CD4-positive, alpha-beta T cell treated with Interleukin-6 for 4 hours (primary cell): ENCODE measurements around the gene CABP7.
"Not testable (repeated sequence)": the region's sequence is repeated elsewhere in the genome, so short reads cannot be mapped to it uniquely, and the experiment has no call there.

ENCODE experiments used
- DNase-seq: peaks from one replicate; pipeline ENCODE4 v3.0.0-alpha.2; 2020; ENCODE audit warnings: mixed read lengths

The CABP7 gene

DNA sequence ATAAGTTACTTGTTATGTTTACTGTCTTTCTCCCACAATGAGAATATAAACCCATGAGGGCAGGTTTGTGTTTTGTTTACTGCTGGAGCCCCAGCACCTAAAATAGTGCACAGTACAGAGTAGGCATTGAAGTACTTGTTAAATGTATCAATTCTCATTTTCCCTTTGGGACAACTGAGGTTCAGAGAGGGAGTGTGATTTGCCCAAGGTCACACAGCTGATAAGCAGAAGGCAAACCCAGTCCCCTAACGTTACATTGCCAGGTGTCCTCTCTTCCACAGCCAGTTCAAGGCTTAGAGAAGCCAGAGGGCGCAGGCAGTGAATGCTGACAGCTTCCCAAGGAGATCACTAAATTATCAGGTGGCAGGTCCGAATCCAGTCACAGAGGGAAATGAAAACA, 30.2 kb downstream of the CABP7 start:
- DNase-seq = no peak

DNA sequence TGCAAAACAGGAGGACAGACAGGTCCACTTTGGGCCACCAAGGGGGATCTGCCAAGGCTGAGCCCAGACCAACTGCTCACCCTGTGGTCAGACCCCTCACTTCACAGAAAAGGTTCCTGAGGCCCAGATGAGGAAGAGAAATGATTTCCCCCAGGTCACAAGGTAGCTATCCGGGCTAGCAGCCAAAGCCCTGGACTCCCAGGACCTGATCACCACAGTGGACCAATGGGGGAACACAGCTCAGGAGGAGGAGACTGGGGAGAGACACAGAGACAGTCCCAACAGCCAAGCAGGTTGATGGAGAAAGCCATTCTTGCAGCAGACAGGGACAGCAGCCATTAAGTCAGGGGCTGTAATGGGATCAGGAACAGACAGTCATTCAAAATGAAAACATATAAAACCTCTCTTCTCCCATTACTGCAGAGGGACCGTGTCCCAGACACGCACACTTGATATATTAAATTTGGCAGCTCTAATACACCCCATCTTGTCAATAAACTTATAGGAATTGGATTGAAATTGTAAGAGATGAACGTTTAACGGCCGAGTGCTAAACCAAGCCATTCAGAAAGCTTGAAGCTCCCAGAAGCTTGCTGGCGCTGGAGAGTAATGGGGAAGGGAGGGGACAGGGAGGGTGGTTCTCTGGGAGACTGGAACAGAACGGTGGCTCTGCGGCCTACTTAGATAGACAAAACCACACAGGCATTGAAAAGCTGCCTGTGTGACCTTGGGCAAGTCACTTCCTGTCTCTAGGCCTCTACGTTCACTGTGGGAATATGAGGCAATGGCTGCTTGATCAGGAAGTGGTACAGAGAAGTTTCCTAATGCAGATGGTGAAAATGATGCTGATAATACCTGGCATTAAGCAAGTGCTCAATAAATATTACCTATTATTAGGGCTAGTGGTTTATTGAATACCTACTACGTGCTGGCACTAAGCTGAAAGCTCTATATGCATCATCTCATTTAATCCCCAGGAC, 31.0 kb downstream of the CABP7 start:
- peak; percentile 28 for DNase-seq

GRCh38 chr22:29751669-29752068, 31.9 kb downstream of the CABP7 start:
- DNase-seq = no peak

GRCh38 chr22:29753808-29754657, 34.2 kb downstream of the CABP7 start:
- no peak for DNase-seq

DNA sequence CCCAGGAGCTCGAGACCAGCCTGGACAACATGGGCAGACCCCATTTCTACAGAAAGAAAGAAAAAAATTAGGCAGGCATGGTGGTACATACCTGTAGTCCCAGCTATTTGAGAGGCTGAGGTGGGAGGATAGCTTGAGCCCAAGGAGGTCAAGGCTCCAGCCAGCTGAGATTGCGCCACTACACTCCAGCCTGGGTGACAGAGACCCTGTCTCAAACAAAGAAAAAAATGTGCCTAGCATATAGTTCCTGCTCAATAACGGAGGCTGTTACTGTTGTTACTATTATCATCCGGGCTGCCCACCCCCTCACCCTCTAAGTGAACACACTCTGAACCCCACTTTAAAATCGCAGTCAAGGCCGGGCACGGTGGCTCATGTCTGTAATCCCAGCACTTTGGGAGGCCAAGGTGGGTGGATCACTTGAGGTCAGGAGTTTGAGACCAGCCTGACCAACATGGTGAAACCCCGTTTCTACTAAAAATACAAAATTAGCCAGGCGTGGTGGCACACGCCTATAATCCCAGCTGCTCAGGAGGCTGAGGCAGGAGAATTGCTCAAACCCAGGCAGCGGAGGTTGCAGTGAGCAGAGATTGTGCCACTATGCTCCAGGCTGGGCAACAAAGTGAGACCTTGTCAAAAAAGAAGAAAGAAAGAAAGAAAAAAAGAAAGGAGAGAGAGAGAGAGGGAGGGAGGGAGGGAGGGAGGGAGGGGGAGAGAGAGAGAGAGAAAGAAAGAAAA, 35.0 kb downstream of the CABP7 start:
- DNase-seq = not testable (repeated sequence)

GRCh38 chr22:29755889-29756288, 36.1 kb downstream of the CABP7 start:
- no peak for DNase-seq

DNA sequence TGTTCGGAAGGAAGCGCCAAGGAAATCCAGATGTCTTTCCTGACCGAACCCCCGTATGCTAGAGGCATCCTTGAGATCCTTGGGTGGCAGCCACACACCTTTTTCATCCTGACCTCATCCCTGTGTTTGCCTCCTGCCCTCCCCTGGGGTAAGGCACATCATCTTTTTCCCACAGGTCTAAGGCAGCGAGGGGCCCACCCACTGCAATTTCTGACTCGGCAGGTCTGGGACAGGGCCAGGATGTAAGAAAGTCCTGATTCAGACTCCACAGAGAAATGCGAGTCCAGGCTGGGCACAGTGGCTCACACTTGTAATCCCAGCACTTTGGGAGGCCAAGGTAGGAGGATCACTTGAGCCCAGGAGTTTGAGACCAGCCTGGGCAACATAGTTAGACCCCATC, 36.5 kb downstream of the CABP7 start:
- no peak for DNase-seq

DNA sequence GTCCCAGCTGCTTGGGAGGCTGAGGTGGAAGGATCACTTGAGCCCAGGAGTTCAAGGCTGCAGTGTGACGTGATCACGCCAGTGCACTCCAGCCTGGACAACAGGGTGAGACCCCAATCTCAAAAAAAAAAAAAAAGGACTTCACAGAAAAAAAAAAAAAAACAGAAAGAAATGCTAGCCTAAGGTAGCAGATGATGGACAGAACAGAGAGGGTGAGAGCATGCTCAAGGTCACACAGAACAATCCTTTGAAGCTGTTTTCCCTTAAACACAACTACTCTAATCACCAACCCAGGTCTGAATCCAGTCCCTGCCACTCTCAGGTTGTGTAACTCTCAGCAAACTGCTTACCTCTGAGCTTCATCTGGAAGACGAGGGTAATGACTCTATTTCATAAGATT, 37.3 kb downstream of the CABP7 start:
- DNase-seq = no peak

- DNase-seq = no peak
Observed at GRCh38 chr22:29758068-29758622, 38.3 kb downstream of the CABP7 start.

GRCh38 chr22:29758959-29759358, 39.2 kb downstream of the CABP7 start:
- DNase-seq = no peak

DNA sequence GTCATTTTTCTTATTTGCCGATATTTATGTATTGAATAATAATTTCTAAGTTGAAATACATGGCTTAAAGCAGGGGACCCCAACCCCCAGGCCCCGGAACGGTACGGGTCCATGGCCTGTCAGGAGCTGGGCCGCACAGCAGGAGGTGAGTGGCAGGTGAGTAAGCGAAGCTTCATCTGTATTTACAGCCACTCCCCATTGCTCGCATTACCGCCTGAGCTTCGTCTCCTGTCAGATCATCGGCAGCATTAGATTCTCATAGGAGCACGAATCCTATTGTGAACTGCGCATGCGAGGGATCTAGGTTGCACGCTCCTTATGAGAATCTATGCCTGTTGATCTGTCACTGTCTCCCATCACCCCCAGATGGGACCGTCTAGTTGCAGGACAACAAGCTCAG, 42.5 kb downstream of the CABP7 start:
- DNase-seq = no peak

DNA sequence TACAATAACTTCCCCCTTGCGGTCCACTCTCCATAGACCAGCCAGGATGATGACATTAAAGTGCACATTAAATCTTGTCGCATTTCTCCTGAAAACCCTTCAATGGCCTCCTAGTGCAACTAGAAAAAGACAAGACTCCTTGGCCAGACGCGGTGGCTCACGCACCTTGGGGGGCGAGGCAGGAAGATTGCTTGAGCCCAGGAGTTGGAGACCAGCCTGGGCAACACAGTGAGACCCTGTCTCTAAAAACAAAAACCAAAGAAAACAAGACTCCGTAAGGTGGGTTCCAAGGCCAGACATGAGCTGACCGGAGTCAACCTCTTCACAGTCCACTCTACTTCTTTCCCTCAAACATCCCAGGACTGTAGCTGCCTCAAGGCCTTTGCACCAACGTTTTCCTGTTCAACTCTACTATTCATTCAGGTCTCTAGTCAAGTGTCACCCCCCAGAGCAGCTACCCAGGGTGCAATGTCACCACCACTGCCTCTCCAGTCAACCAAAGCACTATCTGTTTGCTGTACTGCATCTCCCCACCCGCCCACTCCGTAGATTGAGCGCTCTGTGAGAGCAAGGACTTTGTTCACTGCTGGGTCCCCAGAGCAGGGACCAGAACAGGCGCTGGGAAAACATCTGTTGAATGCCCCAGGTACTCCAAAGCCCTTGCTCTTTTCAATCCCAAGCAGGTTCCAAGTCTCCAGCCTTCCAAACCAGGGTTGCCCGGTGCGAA, 46.3 kb downstream of the CABP7 start:
- DNase-seq = peak; percentile 3

DNA sequence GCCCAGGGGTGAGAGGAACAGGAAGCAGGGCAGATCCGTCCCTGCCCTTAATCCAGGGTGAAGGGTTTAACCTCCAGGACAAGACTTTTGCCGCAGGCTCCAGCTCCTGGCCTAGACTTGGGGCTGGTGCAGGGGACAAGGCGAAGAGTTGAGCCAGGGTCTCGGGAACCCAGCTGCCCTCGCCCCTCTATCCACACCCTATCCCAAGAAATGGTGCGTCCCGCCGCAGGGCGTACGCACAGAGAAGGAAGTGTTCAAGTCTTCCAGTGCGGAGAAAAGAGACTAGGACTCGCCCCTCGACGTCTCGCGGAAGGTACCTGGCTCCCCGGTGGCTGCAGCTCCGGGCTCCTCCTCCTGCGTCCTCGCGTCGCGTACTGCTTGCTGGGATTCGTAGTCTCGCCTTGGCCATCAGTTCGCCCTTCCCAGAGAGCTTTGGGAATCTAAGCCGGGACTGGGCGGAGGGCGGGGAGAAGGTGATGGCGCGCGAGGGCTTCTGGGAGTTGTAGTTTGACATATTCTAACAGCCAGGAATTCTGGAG, 46.9 kb downstream of the CABP7 start, which contains the start of gene ZMAT5:
Gene ZMAT5 (minus strand): TSS at position 376 of the 539 bp plus-strand sequence. CDS start 18,463 bp downstream, outside the sequence.
- peak; percentile 94 for DNase-seq

DNA sequence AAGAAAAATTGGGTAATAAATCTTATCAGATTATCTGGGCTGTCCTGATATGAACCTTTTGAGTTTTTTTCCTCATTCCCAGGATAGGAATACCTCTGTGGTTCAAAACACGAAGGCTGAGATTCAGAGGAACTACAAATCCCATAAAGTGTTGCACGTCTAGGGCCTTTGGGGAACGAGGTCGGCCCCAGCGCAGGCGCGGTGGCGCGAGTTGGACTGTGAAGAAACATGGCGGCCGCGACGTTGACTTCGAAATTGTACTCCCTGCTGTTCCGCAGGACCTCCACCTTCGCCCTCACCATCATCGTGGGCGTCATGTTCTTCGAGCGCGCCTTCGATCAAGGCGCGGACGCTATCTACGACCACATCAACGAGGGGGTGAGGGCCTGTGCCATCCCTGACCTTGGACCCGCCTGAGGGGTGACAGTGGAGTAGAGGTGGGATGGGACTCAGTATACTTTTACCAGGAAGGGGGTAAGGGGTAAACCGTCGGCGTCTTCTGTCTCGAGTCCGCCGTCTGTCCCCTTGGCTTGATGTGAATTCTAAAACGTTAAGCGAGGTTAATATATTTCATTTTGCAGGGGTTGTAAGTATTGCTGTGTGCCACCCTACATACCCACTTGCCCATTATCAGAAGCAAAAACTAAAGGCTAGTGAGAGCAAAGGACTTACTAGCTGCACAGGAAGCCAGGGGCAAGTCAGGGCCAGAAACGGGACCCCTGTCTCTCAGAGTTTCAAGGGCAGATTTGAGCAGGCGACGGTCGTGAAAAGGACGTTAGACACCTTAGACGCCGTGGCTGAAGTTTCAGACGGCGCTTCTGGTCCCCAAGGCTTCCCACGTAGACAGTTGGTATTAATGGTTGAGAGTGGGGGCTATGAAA, 47.6 kb downstream of the CABP7 start, which contains the start of gene UQCR10:
Gene UQCR10 (plus strand): TSS at position 199 of the 881 bp plus-strand sequence. CDS start 30 bp downstream, at position 229.
- DNase-seq = peak; percentile 95

- DNase-seq = no peak
Observed at GRCh38 chr22:29768052-29768693, 48.4 kb downstream of the CABP7 start.

DNA sequence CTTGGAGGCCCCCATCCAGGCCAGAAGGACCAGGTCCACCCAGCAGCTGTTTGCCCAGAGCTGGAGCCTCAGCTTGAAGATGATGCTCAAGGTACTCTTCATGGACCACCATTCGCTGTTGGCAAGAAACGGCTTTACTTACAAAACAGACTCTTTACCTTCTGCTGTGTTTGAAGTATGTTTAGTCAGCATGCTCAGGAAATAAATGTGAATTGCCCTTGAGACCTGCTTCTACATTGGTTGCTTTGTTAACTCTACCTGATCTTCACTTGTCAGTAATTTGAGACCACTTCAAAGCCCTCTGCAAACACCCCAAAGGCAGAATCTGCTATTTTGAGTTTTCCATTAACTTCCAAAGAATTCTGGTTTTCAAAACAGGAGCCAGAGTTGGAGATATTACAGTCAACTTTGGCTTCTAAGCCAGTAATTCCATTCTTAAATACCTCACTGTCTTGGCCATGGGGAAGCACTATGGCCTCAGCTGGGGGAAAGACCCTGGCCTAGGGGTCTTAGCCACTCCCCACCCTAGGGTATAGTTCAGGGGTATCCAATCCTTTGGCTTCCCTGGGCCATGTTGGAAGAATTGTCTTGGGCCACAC, 50.0 kb downstream of the CABP7 start:
- DNase-seq = no peak

- no peak for DNase-seq
Observed at GRCh38 chr22:29772170-29772641, 52.4 kb downstream of the CABP7 start.

DNA sequence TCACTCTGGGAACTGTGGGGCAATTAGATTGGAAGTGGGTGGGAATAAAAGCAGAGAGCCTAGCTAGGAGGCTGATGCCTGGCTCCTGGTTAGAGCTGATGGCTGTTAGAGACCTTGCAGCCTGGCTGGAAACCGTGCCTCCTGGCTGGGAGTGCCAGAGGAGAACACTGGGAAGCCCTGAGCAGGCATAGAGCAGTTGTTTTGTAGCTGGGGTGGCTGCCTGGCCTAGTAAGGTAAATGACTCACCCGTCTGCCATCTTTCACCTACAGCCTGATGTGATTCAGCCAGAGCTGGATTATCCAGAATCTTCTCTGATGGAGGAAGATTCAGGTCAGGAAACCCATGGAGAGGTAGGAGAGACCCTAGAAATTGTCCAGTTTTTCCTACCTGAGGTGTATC, 53.4 kb downstream of the CABP7 start:
- DNase-seq = no peak

- no peak for DNase-seq
Observed at GRCh38 chr22:29780220-29780619, 60.4 kb downstream of the CABP7 start.
